HL-60 (cell line): ENCODE measurements around the gene CFHR3.
"Not testable (repeated sequence)": the region's sequence is repeated elsewhere in the genome, so short reads cannot be mapped to it uniquely, and the experiment has no call there.

ENCODE experiments used
- DNase-seq, 2 experiments: peaks; one replicate each; pipeline ENCODE4 v3.0.0-alpha.2; 2010 to 2020; ENCODE audit warnings: low read depth in 1 of 2, low spot score in 1 of 2
- H3K27ac ChIP-seq: fragments of 250-450 bp; sonication (Bioruptor Pico); replicated peaks from 2 replicates; pipeline ENCODE4 v1.5.1; 2020; ENCODE audit warnings: mild to moderate bottlenecking, moderate library complexity
- H3K27me3 ChIP-seq: fragments of 250-450 bp; sonication (Bioruptor Pico); 2 replicates; pipeline ENCODE4 v1.5.1; 2021; ENCODE audit warnings: mild to moderate bottlenecking, moderate library complexity; ENCODE audit not compliant: insufficient read depth, poor library complexity, severe bottlenecking
- H3K4me3 ChIP-seq: replicated peaks from 2 replicates; pipeline ENCODE4 v1.5.1; 2011; ENCODE audit warnings: mild to moderate bottlenecking, control low read depth, low read length; ENCODE audit not compliant: insufficient read depth
- CTCF ChIP-seq: IDR thresholded peaks from one replicate; pipeline ENCODE4 v1.5.1; 2011; ENCODE audit warnings: low read length, control low read depth, inconsistent platforms; ENCODE audit not compliant: insufficient read depth
- GABPA ChIP-seq: IDR thresholded peaks from 2 replicates; pipeline ENCODE4 v1.6.1; 2012; ENCODE audit warnings: low read depth
- POLR2AphosphoS5 ChIP-seq: IDR thresholded peaks from 2 replicates; pipeline ENCODE4 v1.6.1; 2012; ENCODE audit warnings: low read depth
- REST ChIP-seq: IDR thresholded peaks from 2 replicates; pipeline ENCODE4 v1.6.1; 2012; ENCODE audit warnings: low read depth; ENCODE audit not compliant: insufficient replicate concordance
- SPI1 ChIP-seq: IDR thresholded peaks from 2 replicates; pipeline ENCODE4 v1.6.1; 2012; ENCODE audit warnings: low read depth, mild to moderate bottlenecking, borderline replicate concordance

Gene CFHR3

GRCh38 chr1:196779093-196779492 is 4.5 kb downstream of the CFHR3 start:
- H3K27ac ChIP-seq, result no peak overlapping the region
- H3K27me3 ChIP-seq, result no peaks in the 10 kb centered on the region
- TF ChIP-seq POLR2AphosphoS5 (no peak), GABPA (no peak), SPI1 (no peak), CTCF (no peak), REST (no peak)
- H3K4me3 ChIP-seq, result no peak overlapping the region
- no peak for DNase-seq

GRCh38 chr1:196791252-196791651 is 16.6 kb downstream of the CFHR3 start:
- DNase-seq, H3K27ac ChIP-seq, H3K27me3 ChIP-seq, H3K4me3 ChIP-seq: not testable (repeated sequence)

- H3K4me3 ChIP-seq, DNase-seq, H3K27me3 ChIP-seq, H3K27ac ChIP-seq: not testable (repeated sequence)
These were observed 19.5 kb downstream of the CFHR3 start for GRCh38 chr1:196794103-196794502.

- H3K27ac ChIP-seq, result no peak overlapping the region
- no peak for DNase-seq
- no peak overlapping the region for H3K4me3 ChIP-seq
- H3K27me3 ChIP-seq, result no peaks in the 10 kb centered on the region
- TF ChIP-seq SPI1, result no peak
- no peak for TF ChIP-seq REST
- no peak for TF ChIP-seq POLR2AphosphoS5
These were observed 23.3 kb downstream of the CFHR3 start for GRCh38 chr1:196797891-196798290.

GRCh38 chr1:196801920-196802319 is 27.3 kb downstream of the CFHR3 start:
- not testable (repeated sequence) for H3K4me3 ChIP-seq

GRCh38 chr1:196808529-196809235 is 34.0 kb downstream of the CFHR3 start:
- H3K4me3 ChIP-seq, result no peak overlapping the region
- TF ChIP-seq GABPA (no peak), POLR2AphosphoS5 (no peak), CTCF (no peak)
- H3K27me3 ChIP-seq, result no peaks in the 10 kb centered on the region
- no peak for DNase-seq
- no peak overlapping the region for H3K27ac ChIP-seq

More at GRCh38 chr1:196801920-196802319, 27.3 kb downstream of the CFHR3 start:
- H3K27ac ChIP-seq, DNase-seq, H3K27me3 ChIP-seq: not testable (repeated sequence)

GRCh38 chr1:196817442-196817841 is 42.8 kb downstream of the CFHR3 start:
- not testable (repeated sequence) for H3K27ac ChIP-seq, H3K4me3 ChIP-seq, DNase-seq, H3K27me3 ChIP-seq

- H3K4me3 ChIP-seq, H3K27me3 ChIP-seq, H3K27ac ChIP-seq, DNase-seq: not testable (repeated sequence)
These were observed 44.9 kb downstream of the CFHR3 start, which contains the start of gene CFHR1 for GRCh38 chr1:196819531-196819930. Gene CFHR1, plus strand, starts transcription at chr1:196819731. Its CDS starts 114 bp downstream, at chr1:196819845.
